GM10266 (cell line): Measurements from ENCODE around the gene DST.

Source experiments
- DNase-seq: peaks from one replicate; pipeline ENCODE4 v3.0.0; 2012; ENCODE audit errors: extremely low spot score
- CTCF ChIP-seq: IDR thresholded peaks from 2 replicates; pipeline ENCODE4 v1.5.1; 2012; ENCODE audit warnings: mild to moderate bottlenecking, low read depth; ENCODE audit not compliant: control insufficient read depth, insufficient read depth; ENCODE audit errors: missing control alignments

Gene DST

GRCh38 chr6:56435754-56436153 lies 206.9 kb downstream of the DST start:
- TF ChIP-seq CTCF = no peak
- no peak for DNase-seq

DNA sequence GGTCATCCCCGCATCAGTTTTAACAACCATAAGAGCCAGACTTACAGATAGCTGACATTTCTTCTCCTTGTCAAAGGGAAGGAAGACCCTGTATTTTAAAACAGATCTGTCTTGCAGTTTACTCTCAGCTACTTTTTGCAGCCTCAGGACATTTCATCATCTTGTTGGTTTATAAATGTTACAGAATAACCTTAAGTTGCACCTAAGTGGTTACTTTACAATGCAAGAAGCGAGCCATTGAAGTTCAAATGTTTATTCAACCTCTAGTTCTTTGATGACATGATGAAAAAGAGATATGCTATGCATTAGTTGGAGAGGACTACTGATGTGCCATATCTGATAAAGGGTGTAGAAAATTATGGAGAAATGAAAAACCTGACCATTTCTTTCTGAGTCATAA lies 207.4 kb downstream of the DST start:
- no peak for DNase-seq
- no peak for TF ChIP-seq CTCF

GRCh38 chr6:56434606-56435005 lies 208.1 kb downstream of the DST start:
- TF ChIP-seq CTCF = no peak
- DNase-seq = no peak

GRCh38 chr6:56433119-56433518 lies 209.6 kb downstream of the DST start:
- no peak for TF ChIP-seq CTCF
- DNase-seq = no peak

DNA sequence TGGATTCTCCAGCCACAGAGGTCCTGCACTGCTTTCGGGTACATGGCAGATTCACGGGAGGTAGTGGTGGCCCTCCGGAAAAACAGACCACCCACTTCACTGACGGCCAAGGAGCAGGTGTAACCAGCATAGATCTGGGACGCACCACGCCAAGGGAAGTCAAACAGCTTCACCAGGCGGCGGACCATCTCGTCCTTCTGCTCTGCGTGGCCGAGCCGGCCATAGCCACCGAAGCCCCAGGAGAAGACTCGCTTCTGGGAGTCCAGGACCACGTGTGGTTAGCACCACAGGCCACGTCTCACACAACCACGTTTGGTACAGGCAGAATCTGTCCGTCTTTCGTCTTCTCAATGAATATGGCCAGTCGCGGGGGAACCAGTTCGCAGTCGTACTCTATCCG lies 210.5 kb downstream of the DST start:
- TF ChIP-seq CTCF = no peak
- DNase-seq = no peak

DNA sequence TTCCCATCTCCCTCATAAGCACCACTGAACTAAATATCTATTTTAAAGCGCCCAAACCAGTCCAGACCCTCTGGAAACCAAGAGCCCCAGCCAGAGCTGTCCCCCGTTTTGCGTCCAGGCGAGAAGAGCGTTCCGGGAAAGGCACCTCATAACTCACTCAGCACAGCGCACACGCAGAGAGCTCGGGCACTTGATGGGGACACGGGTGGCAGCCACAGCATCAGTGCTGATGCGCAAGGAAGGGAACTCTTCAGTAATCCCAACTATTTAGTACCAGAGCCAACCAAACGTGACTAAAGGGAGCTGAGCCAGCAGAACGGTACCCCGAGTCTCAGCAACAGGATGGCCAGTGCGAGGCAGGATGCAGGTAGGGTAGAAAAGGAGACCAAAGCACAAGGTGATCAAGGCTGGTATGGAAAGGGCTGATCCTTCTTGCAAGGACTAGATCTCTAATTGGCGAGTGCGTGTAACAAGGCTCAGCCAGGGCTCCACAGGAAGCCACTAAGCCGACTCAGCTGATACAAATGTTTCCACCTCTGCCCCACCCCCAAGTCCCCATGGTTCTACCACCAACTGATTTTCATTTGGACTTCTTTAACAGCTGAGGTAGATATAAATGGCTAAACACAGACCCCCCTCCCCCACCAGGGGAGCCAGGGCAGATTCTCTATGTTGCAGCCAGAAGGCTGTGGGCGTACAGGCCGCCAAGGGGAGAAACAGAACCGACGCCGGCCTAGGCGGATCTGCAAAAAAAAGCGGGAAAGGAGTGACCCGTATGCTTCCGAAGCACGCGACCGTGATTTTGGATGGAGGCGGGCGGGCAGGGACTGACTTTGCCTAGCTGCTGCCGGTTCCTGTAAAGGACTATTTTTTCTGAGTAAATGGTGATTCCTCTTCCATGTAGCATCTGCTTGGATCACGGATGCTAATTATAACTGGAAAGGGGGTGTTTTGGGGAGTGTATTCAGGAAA lies 211.8 kb downstream of the DST start:
- TF ChIP-seq CTCF = no peak
- DNase-seq = no peak

GRCh38 chr6:56424542-56425083 lies 218.1 kb downstream of the DST start:
- no peak for DNase-seq
- no peak for TF ChIP-seq CTCF
